Stimulated activated naive CD8-positive, alpha-beta T cell treated with anti-CD3 and anti-CD28 coated beads, Interleukin-15, Interleukin-2, amounts not matched to agents 100 ng/mL and 50 ng/mL, for 24 hours (primary cell): ENCODE data around the gene SOX13.

Experiments used
- H3K27ac Mint-ChIP-seq: one replicate; pipeline ENCODE4 v1.8.0; 2021; ENCODE audit warnings: mild to moderate bottlenecking, mixed read lengths
- H3K27me3 Mint-ChIP-seq: one replicate; pipeline ENCODE4 v1.8.0; 2021; ENCODE audit warnings: mixed read lengths
- H3K36me3 Mint-ChIP-seq: one replicate; pipeline ENCODE4 v1.8.0; 2021; ENCODE audit warnings: low read depth, mixed read lengths
- H3K4me1 Mint-ChIP-seq: one replicate; pipeline ENCODE4 v1.8.0; 2021; ENCODE audit warnings: low read depth, mixed read lengths
- H3K4me3 Mint-ChIP-seq: one replicate; pipeline ENCODE4 v1.8.0; 2021; ENCODE audit warnings: mild to moderate bottlenecking, mixed read lengths
- H3K9me3 Mint-ChIP-seq: one replicate; pipeline ENCODE4 v1.8.0; 2021; ENCODE audit warnings: mixed read lengths

SOX13 gene

DNA sequence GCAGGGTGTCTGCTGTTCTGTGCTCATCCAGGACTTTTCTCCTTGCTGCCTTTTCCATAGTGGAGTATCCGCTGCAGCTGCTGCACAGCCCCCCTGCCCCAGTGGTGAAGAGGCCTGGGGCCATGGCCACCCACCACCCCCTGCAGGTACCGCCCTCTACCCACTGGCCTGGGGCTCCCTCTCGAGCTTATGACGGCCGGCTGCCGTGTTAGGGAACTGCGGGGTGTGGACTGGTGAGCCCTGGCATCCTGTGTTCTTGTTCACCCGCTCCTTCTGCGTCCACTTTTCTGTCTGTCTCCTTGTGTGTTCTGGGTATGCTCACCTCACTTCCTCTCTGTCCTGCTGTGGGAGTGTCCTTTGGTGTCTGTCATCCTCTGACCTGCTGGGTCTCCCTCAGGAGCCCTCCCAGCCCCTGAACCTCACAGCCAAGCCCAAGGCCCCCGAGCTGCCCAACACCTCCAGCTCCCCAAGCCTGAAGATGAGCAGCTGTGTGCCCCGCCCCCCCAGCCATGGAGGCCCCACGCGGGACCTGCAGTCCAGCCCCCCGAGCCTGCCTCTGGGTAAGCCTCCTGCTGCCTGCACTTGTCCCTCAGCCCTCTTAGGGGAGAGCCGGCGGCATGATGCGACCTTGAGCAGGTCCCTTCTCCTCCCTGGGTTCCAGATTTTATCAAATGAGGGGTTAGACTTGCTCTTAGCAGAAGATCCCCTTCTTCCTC lies 49.1 kb downstream of the SOX13 start:
- no peaks in the 10 kb centered on the region for H3K4me1 Mint-ChIP-seq
- H3K27ac Mint-ChIP-seq, result no peak overlapping the region
- H3K36me3 Mint-ChIP-seq, result no peaks in the 10 kb centered on the region
- H3K9me3 Mint-ChIP-seq, result no peaks in the 10 kb centered on the region
- no peaks in the 10 kb centered on the region for H3K27me3 Mint-ChIP-seq
- H3K4me3 Mint-ChIP-seq, result no peak overlapping the region

DNA sequence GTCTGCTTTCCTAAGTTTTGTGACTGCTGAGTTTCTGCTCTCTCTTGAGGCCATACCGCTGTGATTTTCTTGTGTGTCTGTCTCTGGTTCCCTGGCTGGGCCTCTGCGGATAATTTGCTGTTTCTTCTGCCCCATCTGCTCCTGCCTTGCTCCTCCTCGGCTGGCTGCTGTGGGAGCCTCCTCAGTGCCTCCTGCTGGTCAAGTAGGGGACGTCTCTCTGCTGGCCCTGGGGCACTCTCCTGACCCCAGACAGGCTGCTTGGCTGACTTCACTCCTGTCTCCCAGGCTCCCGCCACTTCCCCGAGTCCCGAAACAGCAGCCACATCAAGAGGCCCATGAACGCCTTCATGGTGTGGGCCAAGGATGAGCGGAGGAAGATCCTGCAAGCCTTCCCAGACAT lies 50.5 kb downstream of the SOX13 start:
- H3K27ac Mint-ChIP-seq, result no peak overlapping the region
- H3K36me3 Mint-ChIP-seq, result no peaks in the 10 kb centered on the region

DNA sequence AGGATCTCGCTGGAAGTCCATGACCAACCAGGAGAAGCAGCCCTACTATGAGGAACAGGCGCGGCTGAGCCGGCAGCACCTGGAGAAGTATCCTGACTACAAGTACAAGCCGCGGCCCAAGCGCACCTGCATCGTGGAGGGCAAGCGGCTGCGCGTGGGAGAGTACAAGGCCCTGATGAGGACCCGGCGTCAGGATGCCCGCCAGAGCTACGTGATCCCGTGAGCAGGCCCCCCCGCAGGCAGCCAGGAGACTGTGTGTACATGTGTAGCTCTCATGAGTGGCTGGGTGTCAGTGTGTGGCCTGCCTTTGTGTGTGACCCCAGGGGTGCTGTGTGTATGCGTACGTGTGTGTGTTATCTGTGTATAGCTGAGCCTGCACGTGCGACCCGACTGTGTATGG lies 51.7 kb downstream of the SOX13 start:
- H3K9me3 Mint-ChIP-seq, result no peaks in the 10 kb centered on the region
- H3K27me3 Mint-ChIP-seq, result no peaks in the 10 kb centered on the region
- H3K4me3 Mint-ChIP-seq, result no peak overlapping the region
- H3K27ac Mint-ChIP-seq, result no peak overlapping the region
- no peaks in the 10 kb centered on the region for H3K36me3 Mint-ChIP-seq
- peaks cover 10% of the 10 kb centered on the region for H3K4me1 Mint-ChIP-seq

More for the DNA sequence above, 50.5 kb downstream of the SOX13 start:
- H3K4me1 Mint-ChIP-seq, result peaks cover 3% of the 10 kb centered on the region
- H3K9me3 Mint-ChIP-seq, result no peaks in the 10 kb centered on the region
- H3K4me3 Mint-ChIP-seq, result no peak overlapping the region
- H3K27me3 Mint-ChIP-seq, result no peaks in the 10 kb centered on the region

DNA sequence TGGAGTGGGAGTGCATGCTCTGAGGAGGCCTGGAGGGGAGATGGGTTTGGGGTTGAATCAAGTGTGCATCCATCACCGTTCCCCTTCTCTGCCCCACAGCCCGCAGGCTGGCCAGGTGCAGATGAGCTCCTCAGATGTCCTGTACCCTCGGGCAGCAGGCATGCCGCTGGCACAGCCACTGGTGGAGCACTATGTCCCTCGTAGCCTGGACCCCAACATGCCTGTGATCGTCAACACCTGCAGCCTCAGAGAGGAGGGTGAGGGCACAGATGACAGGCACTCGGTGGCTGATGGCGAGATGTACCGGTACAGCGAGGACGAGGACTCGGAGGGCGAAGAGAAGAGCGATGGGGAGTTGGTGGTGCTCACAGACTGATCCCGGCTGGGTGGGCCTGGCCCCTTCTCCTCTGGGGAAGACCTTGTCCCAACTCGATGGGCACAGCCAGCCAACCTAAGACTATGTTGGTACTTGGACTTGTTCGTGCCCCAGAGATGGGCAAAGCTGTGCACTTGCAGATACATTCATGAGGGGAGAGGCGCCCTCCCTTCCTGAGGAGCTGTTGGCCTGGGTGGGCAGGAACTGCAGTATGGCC lies 52.9 kb downstream of the SOX13 start:
- no peak overlapping the region for H3K4me3 Mint-ChIP-seq

DNA sequence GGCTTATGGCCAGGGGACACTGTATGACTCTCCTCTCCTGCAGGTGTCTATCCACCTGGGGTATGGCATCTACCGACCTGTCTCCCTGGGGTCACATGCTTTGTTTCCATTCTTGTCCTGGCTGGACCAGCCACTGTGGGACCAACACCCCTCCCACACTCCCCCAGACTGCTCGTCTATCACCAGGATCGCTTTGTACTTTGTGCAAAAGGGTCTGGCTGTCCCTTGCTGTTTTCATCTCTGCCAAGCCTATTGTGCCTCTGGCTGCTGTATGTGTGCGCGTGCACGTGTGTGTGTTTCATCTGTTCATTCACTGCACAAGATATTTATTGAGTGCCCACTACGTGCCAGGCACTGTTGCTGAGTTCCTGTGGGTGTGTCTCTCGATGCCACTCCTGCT lies 53.5 kb downstream of the SOX13 start:
- H3K27ac Mint-ChIP-seq, result no peak overlapping the region
- H3K4me1 Mint-ChIP-seq, result peaks cover 10% of the 10 kb centered on the region
- no peak overlapping the region for H3K4me3 Mint-ChIP-seq
- H3K36me3 Mint-ChIP-seq, result no peaks in the 10 kb centered on the region
- no peaks in the 10 kb centered on the region for H3K27me3 Mint-ChIP-seq
- no peaks in the 10 kb centered on the region for H3K9me3 Mint-ChIP-seq

More for the DNA sequence above, 52.9 kb downstream of the SOX13 start:
- Mint-ChIP-seq H3K36me3 (no peaks in the 10 kb centered on the region), H3K27me3 (no peaks in the 10 kb centered on the region), H3K9me3 (no peaks in the 10 kb centered on the region), H3K4me1 (peaks cover 10% of the 10 kb centered on the region), H3K27ac (no peak overlapping the region)

DNA sequence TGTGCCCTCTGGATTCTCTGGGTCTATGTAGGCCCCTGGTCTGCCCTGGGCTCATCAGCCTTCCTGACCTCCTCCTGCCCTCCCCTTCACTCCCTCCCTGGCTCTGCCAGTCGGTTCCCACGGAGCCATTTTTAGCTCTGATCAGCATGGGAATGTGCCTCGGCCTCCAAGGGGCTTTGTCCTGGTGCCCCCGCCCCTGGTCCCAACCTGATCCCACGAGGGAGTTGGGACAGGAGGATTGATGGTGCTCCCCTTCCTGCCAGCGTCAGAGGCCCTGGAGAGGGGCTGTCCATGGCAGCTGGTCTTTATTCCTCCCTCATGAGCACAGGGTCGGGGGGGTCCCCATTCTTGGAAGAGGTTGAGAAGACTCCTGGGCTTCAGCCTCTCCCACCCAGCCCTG lies 54.0 kb downstream of the SOX13 start:
- H3K9me3 Mint-ChIP-seq, result no peaks in the 10 kb centered on the region
- H3K27me3 Mint-ChIP-seq, result no peaks in the 10 kb centered on the region
- H3K4me3 Mint-ChIP-seq, result no peak overlapping the region
- peaks cover 10% of the 10 kb centered on the region for H3K4me1 Mint-ChIP-seq
- no peaks in the 10 kb centered on the region for H3K36me3 Mint-ChIP-seq
- H3K27ac Mint-ChIP-seq, result no peak overlapping the region

DNA sequence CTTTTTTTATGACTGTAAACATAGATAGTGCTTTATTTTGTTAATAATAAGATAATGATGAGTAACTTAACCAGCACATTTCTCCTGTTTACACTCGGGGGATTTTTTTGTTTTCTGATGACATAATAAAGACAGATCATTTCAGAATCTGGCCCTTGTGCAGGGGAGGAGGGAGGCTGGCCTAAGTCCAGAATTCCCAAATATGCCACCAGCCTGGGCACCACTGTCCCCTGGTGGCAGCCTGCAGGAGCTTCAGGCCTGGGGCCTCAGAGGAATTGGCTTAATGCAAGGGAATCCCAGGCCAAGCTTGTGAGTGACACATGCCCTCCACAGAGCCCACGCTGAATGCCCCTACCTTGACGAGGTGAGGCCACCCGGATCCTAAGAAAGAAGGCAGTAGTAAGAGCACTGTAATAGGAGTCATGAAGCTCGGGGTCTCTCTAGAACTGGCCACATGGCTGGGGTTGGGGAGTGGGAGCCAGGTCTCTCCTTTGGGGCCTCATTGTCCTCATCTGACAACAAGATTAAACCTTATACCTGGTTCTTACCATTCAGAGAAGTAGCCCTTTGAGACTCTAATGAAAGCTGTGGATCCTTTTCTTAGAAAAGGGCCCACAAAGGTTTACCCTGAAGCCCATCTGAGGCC lies 54.8 kb downstream of the SOX13 start:
- Mint-ChIP-seq H3K36me3 (no peaks in the 10 kb centered on the region), H3K4me1 (peaks cover 10% of the 10 kb centered on the region), H3K27me3 (no peaks in the 10 kb centered on the region), H3K9me3 (no peaks in the 10 kb centered on the region), H3K27ac (no peak overlapping the region), H3K4me3 (no peak overlapping the region)

DNA sequence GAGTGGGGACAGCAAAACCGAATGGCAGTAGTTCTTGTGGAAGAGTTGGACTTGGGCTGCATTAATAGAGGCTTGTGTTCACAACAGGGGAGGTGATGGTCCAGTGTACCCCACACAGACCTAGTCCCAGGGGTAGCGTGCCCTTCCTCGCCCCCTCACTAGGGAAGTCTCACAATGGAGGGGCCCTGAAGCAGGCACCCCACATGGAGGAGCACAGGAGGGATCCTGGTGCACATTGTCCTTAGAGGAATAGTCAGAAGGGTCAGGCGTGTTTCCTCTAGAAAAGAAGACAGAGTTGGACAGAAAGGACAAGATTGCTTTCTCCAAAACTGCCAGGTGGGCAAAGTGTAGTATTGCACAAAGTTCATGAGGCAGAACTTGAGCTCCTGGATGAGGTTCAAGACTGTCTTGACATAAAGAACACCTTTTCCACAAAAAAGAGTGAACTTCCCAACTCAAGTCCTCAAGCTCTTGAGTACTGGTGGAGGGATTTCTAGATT lies 55.6 kb downstream of the SOX13 start:
- peaks cover 10% of the 10 kb centered on the region for H3K4me1 Mint-ChIP-seq
- H3K36me3 Mint-ChIP-seq, result no peaks in the 10 kb centered on the region
- no peaks in the 10 kb centered on the region for H3K9me3 Mint-ChIP-seq
- no peak overlapping the region for H3K27ac Mint-ChIP-seq
- H3K4me3 Mint-ChIP-seq, result no peak overlapping the region
- no peaks in the 10 kb centered on the region for H3K27me3 Mint-ChIP-seq

DNA sequence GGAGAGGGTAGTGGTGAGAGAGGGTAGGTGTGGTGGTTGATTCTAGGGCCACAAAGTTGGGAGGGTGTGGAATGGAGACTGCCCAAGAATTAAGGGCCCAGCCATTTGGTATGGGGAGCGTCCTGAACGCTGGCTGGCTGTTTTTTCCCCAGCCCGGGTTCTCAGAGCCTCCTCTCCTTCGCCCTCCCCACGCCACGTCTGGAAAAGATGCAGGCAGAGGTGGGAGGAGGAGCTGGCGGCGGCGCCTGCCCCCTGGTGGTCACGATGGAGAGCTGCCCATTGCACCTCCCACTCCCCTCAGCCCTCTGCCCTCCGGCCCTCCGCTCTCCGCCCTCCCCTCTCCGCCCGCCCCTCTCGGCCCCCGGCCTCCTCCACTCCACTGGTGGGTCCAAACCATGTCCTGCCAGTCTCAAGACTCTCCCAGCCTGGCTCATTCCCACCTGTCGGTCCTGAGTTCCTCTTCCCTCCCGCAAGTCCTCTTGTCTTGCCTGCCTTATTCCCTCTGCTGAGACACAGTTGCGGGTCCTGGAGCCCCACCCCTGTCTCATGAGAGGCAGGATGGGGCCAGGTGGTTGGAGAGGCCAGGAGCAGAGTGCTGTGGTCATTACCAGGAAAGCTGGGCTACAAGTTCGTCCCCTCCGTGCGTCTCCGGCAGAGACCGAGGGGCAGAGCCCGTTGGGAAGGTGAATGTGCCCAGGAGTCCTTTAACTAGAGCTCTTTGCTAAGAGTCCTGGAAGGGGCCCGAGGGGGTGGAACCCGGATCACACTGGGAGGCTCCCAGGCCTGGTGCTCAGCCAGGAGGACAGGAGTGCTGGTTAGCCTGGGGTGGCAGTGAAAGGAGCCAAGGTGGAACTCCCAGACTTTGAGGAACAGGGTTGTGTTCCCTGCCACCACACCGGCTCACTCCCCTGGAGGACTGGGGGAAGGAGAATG lies 56.3 kb downstream of the SOX13 start:
- Mint-ChIP-seq H3K36me3 (no peaks in the 10 kb centered on the region), H3K27ac (no peak overlapping the region), H3K27me3 (no peaks in the 10 kb centered on the region), H3K4me3 (no peak overlapping the region), H3K4me1 (peaks cover 10% of the 10 kb centered on the region), H3K9me3 (no peaks in the 10 kb centered on the region)

DNA sequence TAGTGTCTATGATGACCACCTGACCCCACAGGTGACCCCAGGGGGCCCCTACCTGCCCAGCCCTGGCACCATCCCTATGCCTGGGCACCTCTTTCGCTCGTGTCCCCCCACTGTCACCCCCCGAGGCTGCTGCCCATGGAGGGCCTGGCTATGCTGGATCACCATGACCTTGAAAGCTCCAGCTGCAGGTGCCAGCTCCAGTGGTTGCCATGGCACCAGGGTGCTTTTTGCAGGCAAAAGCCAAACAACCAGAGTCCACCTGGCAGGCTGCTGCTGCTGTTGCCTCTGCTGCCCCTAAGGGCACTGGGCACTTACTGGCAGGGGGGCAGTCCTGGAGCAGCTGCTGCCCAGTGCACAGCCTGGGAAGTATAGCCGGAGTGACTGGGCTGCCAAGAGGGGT lies 57.3 kb downstream of the SOX13 start:
- H3K4me3 Mint-ChIP-seq, result no peak overlapping the region
- no peak overlapping the region for H3K27ac Mint-ChIP-seq
- no peaks in the 10 kb centered on the region for H3K36me3 Mint-ChIP-seq
- no peaks in the 10 kb centered on the region for H3K9me3 Mint-ChIP-seq
- peaks cover 10% of the 10 kb centered on the region for H3K4me1 Mint-ChIP-seq
- no peaks in the 10 kb centered on the region for H3K27me3 Mint-ChIP-seq

DNA sequence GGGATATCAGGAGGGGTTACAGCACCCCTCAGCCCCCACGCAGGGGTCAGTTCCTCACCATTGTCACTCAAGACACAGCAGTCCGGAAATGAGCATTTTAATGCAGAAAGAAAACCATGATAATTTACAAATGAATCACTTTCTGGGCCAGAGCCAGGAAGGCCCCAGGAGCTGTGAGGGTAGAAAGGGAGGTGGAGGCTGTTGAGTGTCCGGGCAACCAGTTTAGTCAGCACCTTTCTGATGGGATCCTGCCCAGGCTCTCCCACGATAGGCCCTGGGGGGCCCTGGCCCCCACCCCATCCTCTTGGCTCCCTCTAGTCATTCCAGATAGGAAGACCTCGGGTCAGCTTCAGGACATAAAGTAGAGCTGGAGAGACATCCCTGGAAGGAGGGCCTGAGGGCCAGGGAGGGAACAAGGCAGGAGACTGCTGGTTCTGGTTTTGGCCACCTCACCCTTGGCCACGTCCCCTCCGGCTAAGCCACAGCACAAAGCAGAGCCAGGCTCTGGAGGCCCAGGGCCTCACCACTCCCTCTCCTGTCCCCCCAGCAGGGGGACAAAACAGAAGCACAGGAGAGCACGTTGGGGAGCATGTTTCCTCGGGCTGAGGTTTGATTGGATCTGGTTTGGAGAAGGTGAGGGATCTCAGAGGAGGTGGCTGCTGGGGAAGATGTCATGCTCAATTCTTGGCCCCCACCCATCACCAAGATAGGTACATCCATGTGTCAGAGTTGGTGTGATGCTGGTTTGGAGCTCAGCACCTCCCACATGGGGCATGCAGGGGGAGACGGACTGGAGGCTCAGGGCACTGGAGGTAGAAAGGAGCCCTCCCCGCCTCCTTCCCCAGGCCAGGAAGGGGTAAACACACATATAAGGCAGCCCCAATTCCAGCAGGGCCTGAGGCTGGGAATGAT lies 58.3 kb downstream of the SOX13 start:
- peaks cover 10% of the 10 kb centered on the region for H3K4me1 Mint-ChIP-seq
- no peaks in the 10 kb centered on the region for H3K36me3 Mint-ChIP-seq
- no peak overlapping the region for H3K27ac Mint-ChIP-seq
- no peak overlapping the region for H3K4me3 Mint-ChIP-seq
- no peaks in the 10 kb centered on the region for H3K9me3 Mint-ChIP-seq
- no peaks in the 10 kb centered on the region for H3K27me3 Mint-ChIP-seq

DNA sequence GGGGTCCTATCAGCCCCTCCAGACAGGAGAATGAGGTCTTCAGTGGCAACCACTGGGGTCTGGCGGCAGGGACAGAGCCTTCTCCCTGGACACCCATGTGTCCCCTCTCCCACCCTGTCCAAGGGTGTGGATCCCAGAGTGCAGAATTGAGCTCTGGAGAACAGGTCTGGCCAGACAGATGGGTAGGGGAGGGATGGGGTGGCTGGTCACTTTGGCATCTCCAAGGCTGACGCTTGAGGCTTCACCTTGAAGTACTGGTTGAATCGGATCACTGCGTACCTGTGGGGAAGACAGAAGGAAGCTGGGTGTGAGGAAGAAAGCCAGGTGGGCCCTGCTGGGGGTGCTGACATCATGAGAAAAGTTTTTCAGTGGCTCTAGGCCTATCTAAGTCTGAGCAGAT lies 59.1 kb downstream of the SOX13 start:
- H3K4me3 Mint-ChIP-seq, result no peak overlapping the region
- H3K9me3 Mint-ChIP-seq, result no peaks in the 10 kb centered on the region
- no peaks in the 10 kb centered on the region for H3K36me3 Mint-ChIP-seq

DNA sequence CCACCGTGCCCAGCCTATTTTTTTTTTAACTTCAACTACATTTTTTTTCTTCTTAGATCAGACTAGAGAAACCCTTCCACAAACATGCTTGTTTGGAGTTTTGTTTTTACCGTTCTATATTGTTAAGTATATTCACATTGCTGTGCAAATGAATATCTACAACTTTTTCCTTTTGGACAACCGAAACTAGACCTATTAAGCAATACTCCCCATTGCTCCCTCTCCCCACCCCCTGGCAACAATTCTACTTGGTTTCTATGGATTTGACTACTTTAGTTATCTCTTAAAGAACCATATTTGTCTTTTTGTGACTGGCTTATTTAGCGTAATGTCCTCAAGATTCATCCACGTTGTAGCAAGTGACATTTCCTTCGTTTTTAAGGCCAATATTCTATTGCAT lies 59.8 kb downstream of the SOX13 start:
- no peak overlapping the region for H3K4me3 Mint-ChIP-seq
- H3K27me3 Mint-ChIP-seq, result no peaks in the 10 kb centered on the region
- H3K27ac Mint-ChIP-seq, result no peak overlapping the region
- H3K36me3 Mint-ChIP-seq, result no peaks in the 10 kb centered on the region
- peaks cover 8% of the 10 kb centered on the region for H3K4me1 Mint-ChIP-seq
- no peaks in the 10 kb centered on the region for H3K9me3 Mint-ChIP-seq

More for the DNA sequence above, 59.1 kb downstream of the SOX13 start:
- Mint-ChIP-seq H3K4me1 (peaks cover 10% of the 10 kb centered on the region), H3K27ac (no peak overlapping the region), H3K27me3 (no peaks in the 10 kb centered on the region)

DNA sequence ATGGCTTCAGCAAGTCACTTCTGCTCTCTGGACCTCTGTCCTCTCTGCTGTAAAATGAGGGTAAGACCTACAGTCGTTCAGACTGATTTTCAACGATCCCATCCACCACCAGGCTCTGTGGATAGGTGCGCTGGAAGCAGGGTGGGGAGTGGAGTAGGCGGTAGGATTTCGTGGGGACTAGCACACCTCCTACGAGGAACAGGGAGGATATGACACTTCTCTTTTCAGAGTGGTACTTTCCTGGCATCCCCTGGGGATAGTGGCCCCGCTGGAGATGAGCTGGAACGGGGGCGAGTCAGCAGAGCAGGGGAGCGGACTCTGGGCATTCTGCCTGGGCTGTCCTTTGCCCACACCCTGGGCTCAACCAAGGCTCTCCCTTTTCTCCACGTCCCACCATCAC lies 61.2 kb downstream of the SOX13 start:
- Mint-ChIP-seq H3K4me1 (peaks cover 3% of the 10 kb centered on the region), H3K27ac (no peak overlapping the region), H3K4me3 (no peak overlapping the region)

More for the DNA sequence above, 61.2 kb downstream of the SOX13 start:
- Mint-ChIP-seq H3K36me3 (no peaks in the 10 kb centered on the region), H3K27me3 (no peaks in the 10 kb centered on the region), H3K9me3 (no peaks in the 10 kb centered on the region)
